Parathyroid adenoma (tissue), 2 donors: ENCODE measurements around the gene RAMP1.

ENCODE experiments used
- H2AFZ ChIP-seq: fragments of 300-600 bp; sonication (generic); one replicate; pipeline ENCODE4 v1.7.0; 2017; ENCODE audit warnings: antibody characterized with exemption, mild to moderate bottlenecking
- H3K27ac ChIP-seq: fragments of 300-600 bp; sonication (generic); one replicate; pipeline ENCODE4 v1.7.0; 2017
- H3K27me3 ChIP-seq: fragments of 300-600 bp; sonication (generic); one replicate; pipeline ENCODE4 v1.7.0; 2017; ENCODE audit warnings: low read length; ENCODE audit not compliant: control insufficient read depth, insufficient read depth
- H3K36me3 ChIP-seq: fragments of 300-600 bp; sonication (generic); one replicate; pipeline ENCODE4 v1.7.0; 2017; ENCODE audit warnings: low read length; ENCODE audit not compliant: control insufficient read depth, insufficient read depth
- H3K4me1 ChIP-seq: fragments of 300-600 bp; sonication (generic); one replicate; pipeline ENCODE4 v1.7.0; 2017; ENCODE audit warnings: control low read depth
- H3K4me2 ChIP-seq: fragments of 300-600 bp; sonication (generic); one replicate; pipeline ENCODE4 v1.7.0; 2017; ENCODE audit warnings: low read length
- H3K4me3 ChIP-seq: fragments of 300-600 bp; sonication (generic); one replicate; pipeline ENCODE4 v1.7.0; 2017; ENCODE audit warnings: low read depth, low read length
- H3K79me2 ChIP-seq: fragments of 300-600 bp; sonication (generic); one replicate; pipeline ENCODE4 v1.7.0; 2017; ENCODE audit warnings: control low read depth
- H3K9ac ChIP-seq: fragments of 300-600 bp; sonication (generic); one replicate; pipeline ENCODE4 v1.7.0; 2017; ENCODE audit warnings: mild to moderate bottlenecking
- H3K9me3 ChIP-seq: fragments of 300-600 bp; sonication (generic); one replicate; pipeline ENCODE4 v1.7.0; 2017; ENCODE audit warnings: low read length; ENCODE audit not compliant: control insufficient read depth
- TF ChIP-seq, protein P1 (sequence below): fragments of 300-600 bp; sonication (generic); IDR thresholded peaks from one replicate; pipeline ENCODE4 v1.7.0; 2017; ENCODE audit warnings: antibody characterized with exemption, mild to moderate bottlenecking
- donor health status: primary hyperparathyroidism.

RAMP1 gene

DNA sequence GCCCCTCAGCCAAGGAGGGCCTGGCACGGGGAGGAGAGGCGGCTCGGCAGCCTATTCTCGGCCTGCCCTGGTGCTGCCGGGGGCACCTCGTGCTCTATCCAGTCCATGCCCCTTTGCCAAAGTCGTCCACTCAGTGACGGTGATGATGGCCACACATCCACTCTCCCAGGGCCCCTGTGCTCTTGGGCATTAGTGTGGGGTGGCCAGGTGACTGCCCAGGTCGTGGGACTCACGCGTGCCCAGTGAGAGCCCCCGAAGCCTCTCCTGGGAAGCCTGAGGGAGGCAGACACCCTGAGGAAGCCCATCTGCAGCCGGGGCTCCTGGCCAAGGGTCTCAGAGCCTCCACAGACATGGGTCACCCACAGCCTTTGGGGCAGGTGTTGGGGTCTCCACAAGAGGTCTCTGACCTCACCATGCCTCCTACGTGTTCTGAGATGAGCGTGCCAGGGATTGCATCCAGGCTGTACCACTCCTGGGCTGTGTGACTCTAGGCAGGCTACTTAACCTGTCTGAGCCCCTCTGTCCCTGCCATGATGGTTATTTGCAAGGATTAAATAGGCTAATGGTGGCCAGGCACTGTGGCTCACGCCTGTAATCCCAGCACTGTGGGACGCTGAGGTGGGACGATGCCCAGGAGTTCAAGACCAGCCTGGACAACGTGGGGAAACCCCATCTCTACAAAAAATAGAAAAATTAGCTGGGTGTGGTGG, 12.9 kb downstream of the RAMP1 start:
- TF ChIP-seq, protein P1, sequence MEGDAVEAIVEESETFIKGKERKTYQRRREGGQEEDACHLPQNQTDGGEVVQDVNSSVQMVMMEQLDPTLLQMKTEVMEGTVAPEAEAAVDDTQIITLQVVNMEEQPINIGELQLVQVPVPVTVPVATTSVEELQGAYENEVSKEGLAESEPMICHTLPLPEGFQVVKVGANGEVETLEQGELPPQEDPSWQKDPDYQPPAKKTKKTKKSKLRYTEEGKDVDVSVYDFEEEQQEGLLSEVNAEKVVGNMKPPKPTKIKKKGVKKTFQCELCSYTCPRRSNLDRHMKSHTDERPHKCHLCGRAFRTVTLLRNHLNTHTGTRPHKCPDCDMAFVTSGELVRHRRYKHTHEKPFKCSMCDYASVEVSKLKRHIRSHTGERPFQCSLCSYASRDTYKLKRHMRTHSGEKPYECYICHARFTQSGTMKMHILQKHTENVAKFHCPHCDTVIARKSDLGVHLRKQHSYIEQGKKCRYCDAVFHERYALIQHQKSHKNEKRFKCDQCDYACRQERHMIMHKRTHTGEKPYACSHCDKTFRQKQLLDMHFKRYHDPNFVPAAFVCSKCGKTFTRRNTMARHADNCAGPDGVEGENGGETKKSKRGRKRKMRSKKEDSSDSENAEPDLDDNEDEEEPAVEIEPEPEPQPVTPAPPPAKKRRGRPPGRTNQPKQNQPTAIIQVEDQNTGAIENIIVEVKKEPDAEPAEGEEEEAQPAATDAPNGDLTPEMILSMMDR, result no peak
- no peak overlapping the region for H2AFZ ChIP-seq
- H3K36me3 ChIP-seq, result no peaks in the 10 kb centered on the region
- no peak overlapping the region for H3K4me2 ChIP-seq
- no peaks in the 10 kb centered on the region for H3K4me1 ChIP-seq
- H3K79me2 ChIP-seq, result no peaks in the 10 kb centered on the region
- H3K9ac ChIP-seq, result no peak overlapping the region
- no peaks in the 10 kb centered on the region for H3K9me3 ChIP-seq
- H3K27ac ChIP-seq, result no peak overlapping the region
- H3K27me3 ChIP-seq, result no peaks in the 10 kb centered on the region
- no peak overlapping the region for H3K4me3 ChIP-seq

DNA sequence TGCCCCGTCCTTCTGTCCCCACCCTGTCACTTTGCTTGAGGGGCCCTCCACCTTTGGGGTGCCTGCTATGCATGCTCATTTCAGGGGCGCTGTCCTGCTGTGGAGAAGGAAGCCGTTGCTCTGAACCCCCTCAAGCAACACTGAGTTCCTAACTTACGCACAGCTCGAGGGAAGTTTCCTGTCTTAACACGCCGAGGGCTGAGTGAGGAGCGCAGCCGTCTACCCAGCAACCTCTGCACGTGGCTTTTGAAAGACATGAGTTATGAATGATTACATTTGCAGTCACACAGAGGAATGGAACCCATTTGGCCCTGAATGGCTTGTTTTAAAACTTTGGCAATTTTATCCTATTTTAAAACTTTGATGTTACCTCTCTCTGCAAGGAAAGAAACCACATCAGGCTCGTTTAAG, 14.0 kb downstream of the RAMP1 start:
- H3K4me1 ChIP-seq, result no peaks in the 10 kb centered on the region
- H3K79me2 ChIP-seq, result no peaks in the 10 kb centered on the region
- TF ChIP-seq, protein P1, result no peak
- no peak overlapping the region for H3K9ac ChIP-seq
- H3K27ac ChIP-seq, result no peak overlapping the region
- H3K9me3 ChIP-seq, result no peaks in the 10 kb centered on the region
- no peak overlapping the region for H2AFZ ChIP-seq
- no peaks in the 10 kb centered on the region for H3K36me3 ChIP-seq
- H3K4me3 ChIP-seq, result no peak overlapping the region
- no peak overlapping the region for H3K4me2 ChIP-seq
- H3K27me3 ChIP-seq, result no peaks in the 10 kb centered on the region

DNA sequence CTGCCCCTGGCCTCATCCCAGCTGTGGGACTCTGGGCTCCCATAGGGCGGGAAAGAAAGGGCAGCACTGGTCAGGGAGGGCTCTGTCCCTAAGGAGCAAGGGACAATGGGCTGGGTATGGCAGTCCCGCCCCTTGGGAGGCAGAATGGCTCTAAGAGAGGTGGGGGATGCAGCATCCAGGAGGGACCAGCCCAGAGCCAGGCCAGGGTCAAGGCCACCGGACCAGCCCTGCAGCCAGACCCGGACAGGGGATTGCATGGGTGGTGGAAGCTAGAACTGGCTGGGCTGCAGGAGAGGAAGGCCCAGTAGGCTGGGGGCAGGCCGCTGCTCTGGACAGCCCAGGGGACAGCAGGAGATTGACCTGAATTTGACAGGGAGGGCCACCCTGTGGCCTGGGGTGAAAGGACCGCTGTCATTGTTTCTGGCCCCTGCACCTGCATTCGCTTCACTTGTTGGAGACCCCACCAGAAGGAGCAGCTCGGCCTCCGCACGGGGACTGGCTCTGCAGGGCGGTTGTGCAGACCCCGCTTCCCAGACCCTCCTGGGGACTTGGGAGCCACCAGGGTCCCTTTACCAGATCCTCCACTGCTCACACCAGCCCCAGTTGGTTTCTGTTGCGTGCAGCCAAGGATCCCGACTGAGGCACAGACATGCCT, 14.6 kb downstream of the RAMP1 start:
- Histone ChIP-seq H3K27ac (no peak overlapping the region), H3K4me2 (no peak overlapping the region), H3K4me1 (no peaks in the 10 kb centered on the region), H3K9me3 (no peaks in the 10 kb centered on the region), H3K79me2 (no peaks in the 10 kb centered on the region), H3K4me3 (no peak overlapping the region), H3K36me3 (no peaks in the 10 kb centered on the region), H3K27me3 (no peaks in the 10 kb centered on the region), H2AFZ (no peak overlapping the region), H3K9ac (no peak overlapping the region)
- TF ChIP-seq, protein P1, result no peak

DNA sequence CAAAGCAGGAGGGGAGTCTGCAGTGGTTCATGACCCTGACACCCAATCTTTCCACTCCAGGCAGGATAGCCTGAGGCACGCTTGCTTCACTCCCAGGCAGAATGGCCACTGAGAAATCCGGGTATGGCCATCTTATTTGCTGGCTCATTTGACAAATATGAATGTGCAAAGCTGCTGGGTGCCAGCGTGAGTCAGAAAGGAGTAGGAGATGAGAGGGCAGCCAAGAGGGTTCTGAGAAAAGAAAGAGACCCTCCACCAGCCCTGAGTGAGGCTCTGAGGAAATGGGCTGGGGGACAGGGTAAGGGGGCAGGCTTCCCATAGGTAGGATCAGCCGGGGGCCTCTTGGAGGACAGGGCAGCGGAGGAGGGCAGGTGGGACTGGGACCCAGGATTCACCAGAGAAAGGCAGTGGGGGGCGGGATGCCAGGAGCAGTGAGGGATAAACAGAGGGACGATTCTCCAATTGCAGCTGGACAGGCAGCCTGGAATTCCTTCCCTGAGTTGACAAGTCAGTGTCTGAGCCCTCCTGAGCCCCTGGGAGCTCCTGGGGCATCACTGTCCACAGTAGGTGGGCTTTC, 15.2 kb downstream of the RAMP1 start:
- no peaks in the 10 kb centered on the region for H3K36me3 ChIP-seq
- H3K79me2 ChIP-seq, result no peaks in the 10 kb centered on the region
- H3K27me3 ChIP-seq, result no peaks in the 10 kb centered on the region
- H3K9me3 ChIP-seq, result no peaks in the 10 kb centered on the region
- TF ChIP-seq, protein P1, result no peak
- H3K4me3 ChIP-seq, result no peak overlapping the region
- H3K27ac ChIP-seq, result no peak overlapping the region
- H3K9ac ChIP-seq, result no peak overlapping the region
- no peak overlapping the region for H2AFZ ChIP-seq
- no peaks in the 10 kb centered on the region for H3K4me1 ChIP-seq
- no peak overlapping the region for H3K4me2 ChIP-seq
